Measurements from ENCODE around the gene RAET1G. TPM values are rescaled to one million over a fixed set of nuclear protein-coding genes. Genes with fewer than 3 reads are reported as not detected.

RAET1G gene
- total RNA-seq, 2 experiments from 2014 or later, result not detected

GRCh38 chr6:149867876-149868640 lies 54.9 kb downstream of the RAET1G start:
- DNase-seq, result no peak
- no peaks in the 10 kb centered on the region for H3K36me3 Mint-ChIP-seq
- H3K9me3 Mint-ChIP-seq (ENCODE audit: low read depth), result peaks cover 5% of the 10 kb centered on the region
- CTCF ChIA-PET, result interaction anchor here (1.3 kb wide), 1 partner anchor 33 kb away, joined by 5 read pairs; no protein-coding TSS in a partner anchor
- H3K27me3 Mint-ChIP-seq, result peaks cover 32% of the 10 kb centered on the region
- H3K4me3 Mint-ChIP-seq, result no peak overlapping the region
- no peak overlapping the region for H3K27ac Mint-ChIP-seq
- peaks cover 7% of the 10 kb centered on the region for H3K4me1 Mint-ChIP-seq
- no peak for ATAC-seq

Other genes starting within 250 kb of the RAET1G start
- gene LATS1, start 205.0 kb downstream of the RAET1G start, total RNA-seq, result 10 to 100 TPM; 28.5 to 33.1 TPM
- 10 to 100 TPM; 67.7 to 75.3 TPM for gene NUP43, start 176.6 kb downstream of the RAET1G start, total RNA-seq
- gene PCMT1, start 173.4 kb downstream of the RAET1G start, total RNA-seq, result 100 to 1,000 TPM in 1 of 2 experiments, 10 to 100 TPM in 1; 96.0 to 102 TPM
- 1 to 10 TPM; 2.9 to 3.1 TPM for gene LRP11, start 58.8 kb downstream of the RAET1G start, total RNA-seq
- not detected for gene RAET1E, start 25.0 kb downstream of the RAET1G start, total RNA-seq
- under 1 TPM; 0.80 to 0.99 TPM for gene ULBP2, start 18.9 kb upstream of the RAET1G start, total RNA-seq
- gene ULBP1, start 40.8 kb upstream of the RAET1G start, total RNA-seq, result 1 to 10 TPM in 1 of 2 experiments, under 1 TPM in 1; 0.82 to 1.2 TPM
- gene RAET1L, start 102.4 kb upstream of the RAET1G start, total RNA-seq, result not detected
- gene ULBP3, start 146.0 kb upstream of the RAET1G start, total RNA-seq, result 1 to 10 TPM; 1.4 to 2.1 TPM
- gene PPP1R14C, start 219.9 kb upstream of the RAET1G start, total RNA-seq, result under 1 TPM in 1 of 2 experiments, not detected in 1; 0.09 TPM